Right atrium auricular region (tissue), 2 donors: ENCODE measurements around the gene ZDHHC18. TPM values are rescaled to one million over a fixed set of nuclear protein-coding genes. Genes with fewer than 3 reads are reported as not detected.
"Not testable (repeated sequence)": the region's sequence is repeated elsewhere in the genome, so short reads cannot be mapped to it uniquely, and the experiment has no call there.

Experiments
- DNase-seq: peaks from one replicate; pipeline ENCODE4 v3.0.0-alpha.2; 2019; ENCODE audit warnings: low spot score
- H3K27ac ChIP-seq, 2 donors: fragments of 200-600 bp; sonication (generic); 1 replicate in 1 of 2; 2 replicates in 1 of 2; pipeline ENCODE4 v1.5.1; 2016 to 2019
- H3K27me3 ChIP-seq, 2 donors: fragments of 200-600 bp; sonication (generic); one replicate each; pipeline versions ENCODE4 v1.5.1 to v1.6.0; 2017 to 2019
- H3K36me3 ChIP-seq: fragments of 200-600 bp; sonication (generic); one replicate; pipeline ENCODE4 v1.5.1; 2016
- H3K4me1 ChIP-seq, 2 donors: fragments of 200-600 bp; sonication (generic); one replicate each; pipeline versions ENCODE4 v1.5.1 to v1.6.0; 2017 to 2019
- H3K4me3 ChIP-seq, 2 donors: fragments of 200-600 bp; sonication (generic); 1 replicate in 1 of 2; 2 replicates in 1 of 2; pipeline ENCODE4 v1.5.1; 2017 to 2019; ENCODE audit warnings: mild to moderate bottlenecking in 1 of 2, moderate library complexity in 1 of 2
- H3K9me3 ChIP-seq, 2 donors: fragments of 200-600 bp; sonication (generic); one replicate each; pipeline ENCODE4 v1.5.1; 2019
- CTCF ChIP-seq, 2 donors: fragments of 200-600 bp; sonication (generic); IDR thresholded peaks; one replicate each; pipeline ENCODE4 v1.5.1; 2019; ENCODE audit warnings: antibody characterized with exemption in 2 of 2
- total RNA-seq, 2 donors: library from RNA; depleted of rRNA; stranded (reverse); fragments of >200 nt; gene quantifications; one replicate each; pipeline ENCODE4 v1.1.0, GENCODE V29; 2016

The ZDHHC18 gene
- total RNA-seq, 2 donors from 2014 or later: 19.8 to 22.5 TPM

GRCh38 chr1:26874896-26875295, 48.4 kb downstream of the ZDHHC18 start:
- H3K4me1 ChIP-seq: peaks cover 0 to 6% of the 10 kb centered on the region in 2 donors
- no peaks in the 10 kb centered on the region for H3K9me3 ChIP-seq
- H3K27ac ChIP-seq: no peak overlapping the region
- DNase-seq: no peak
- no peak for TF ChIP-seq CTCF (IDR thresholded peaks at IDR 0.05)
- H3K4me3 ChIP-seq: no peak overlapping the region
- peaks cover 27% of the 10 kb centered on the region for H3K36me3 ChIP-seq
- no peaks in the 10 kb centered on the region for H3K27me3 ChIP-seq

- Histone ChIP-seq H3K4me1 (peaks cover 0 to 6% of the 10 kb centered on the region in 2 donors), H3K27me3 (no peaks in the 10 kb centered on the region), H3K27ac (no peak overlapping the region), H3K4me3 (no peak overlapping the region), H3K9me3 (no peaks in the 10 kb centered on the region), H3K36me3 (peaks cover 52% of the 10 kb centered on the region)
- no peak for DNase-seq
- no peak for TF ChIP-seq CTCF (IDR thresholded peaks at IDR 0.05)
Observed at GRCh38 chr1:26877326-26877725, 50.8 kb downstream of the ZDHHC18 start.

GRCh38 chr1:26879793-26880192, 53.3 kb downstream of the ZDHHC18 start:
- no peak for TF ChIP-seq CTCF (IDR thresholded peaks at IDR 0.05)
- Histone ChIP-seq H3K27me3 (no peaks in the 10 kb centered on the region), H3K36me3 (peaks cover 76% of the 10 kb centered on the region)

GRCh38 chr1:26881611-26882010, 55.1 kb downstream of the ZDHHC18 start:
- H3K4me1 ChIP-seq, H3K27me3 ChIP-seq, DNase-seq, H3K4me3 ChIP-seq, H3K9me3 ChIP-seq, H3K27ac ChIP-seq: not testable (repeated sequence)
- peaks cover 85% of the 10 kb centered on the region for H3K36me3 ChIP-seq

More at GRCh38 chr1:26879793-26880192, 53.3 kb downstream of the ZDHHC18 start:
- DNase-seq: no peak
- Histone ChIP-seq H3K4me1 (peaks cover 0 to 6% of the 10 kb centered on the region in 2 donors), H3K9me3 (no peaks in the 10 kb centered on the region), H3K27ac (no peak overlapping the region), H3K4me3 (no peak overlapping the region)

GRCh38 chr1:26882696-26883463, 56.4 kb downstream of the ZDHHC18 start:
- no peak overlapping the region for H3K27ac ChIP-seq
- no peak overlapping the region for H3K4me3 ChIP-seq
- no peak for TF ChIP-seq CTCF (IDR thresholded peaks at IDR 0.05)
- H3K9me3 ChIP-seq: no peaks in the 10 kb centered on the region
- DNase-seq: no peak
- peaks cover 0 to under 1% of the 10 kb centered on the region in 2 donors for H3K4me1 ChIP-seq
- no peaks in the 10 kb centered on the region for H3K27me3 ChIP-seq
- H3K36me3 ChIP-seq: peaks cover 90% of the 10 kb centered on the region

GRCh38 chr1:26887125-26887524, 60.6 kb downstream of the ZDHHC18 start:
- DNase-seq: no peak
- Histone ChIP-seq H3K9me3 (no peaks in the 10 kb centered on the region), H3K27me3 (no peaks in the 10 kb centered on the region), H3K4me1 (peaks cover 0 to 26% of the 10 kb centered on the region in 2 donors), H3K36me3 (peaks cover 66% of the 10 kb centered on the region), H3K27ac (no peak overlapping the region), H3K4me3 (no peak overlapping the region)
- peak in 1 of 2 donors; percentile 46 for TF ChIP-seq CTCF (IDR thresholded peaks at IDR 0.05)
